ENCODE data around the gene ALG2.

Gene ALG2

GRCh38 chr9:99264070-99264680 is 42.4 kb upstream of the ALG2 start:
- no peak for TF ChIP-seq CTCF (conservative IDR thresholded peaks at IDR 0.05; ENCODE audit: low read depth)
- no peak overlapping the region for H3K27ac ChIP-seq
- ChIA-PET CTCF (interaction anchor here (0.6 kb wide), 1 partner anchor 78 kb away, joined by 3 read pairs; no protein-coding TSS in a partner anchor), POLR2A (ENCODE audit: low non-redundant PET) (no interaction called here)
- no peak for DNase-seq (ENCODE audit: low spot score)

GRCh38 chr9:99262949-99263418 is 41.2 kb upstream of the ALG2 start:
- DNase-seq (ENCODE audit: low spot score), result no peak
- ChIA-PET CTCF (no interaction called here), POLR2A (ENCODE audit: low non-redundant PET) (no interaction called here)
- no peak overlapping the region for H3K27ac ChIP-seq
- TF ChIP-seq CTCF (conservative IDR thresholded peaks at IDR 0.05; ENCODE audit: low read depth), result no peak

- TF ChIP-seq CTCF (conservative IDR thresholded peaks at IDR 0.05; ENCODE audit: low read depth), result no peak
- ChIA-PET CTCF (interaction anchor here (0.5 kb wide), 1 partner anchor 549 kb away, joined by 3 read pairs; no protein-coding TSS in a partner anchor), POLR2A (ENCODE audit: low non-redundant PET) (no interaction called here)
- DNase-seq (ENCODE audit: low spot score), result no peak
- no peak overlapping the region for H3K27ac ChIP-seq
Observed at GRCh38 chr9:99261923-99262322, 40.2 kb upstream of the ALG2 start.

GRCh38 chr9:99259231-99259918 is 37.6 kb upstream of the ALG2 start:
- H3K27ac ChIP-seq, result no peak overlapping the region
- DNase-seq (ENCODE audit: low spot score), result no peak
- ChIA-PET CTCF (interaction anchor here (0.6 to 1.0 kb wide), 3 partner anchors 159 to 507 kb away, joined by 3 to 8 read pairs (median 5); no protein-coding TSS in a partner anchor), POLR2A (ENCODE audit: low non-redundant PET) (no interaction called here)
- no peak for TF ChIP-seq CTCF (conservative IDR thresholded peaks at IDR 0.05; ENCODE audit: low read depth)

- TF ChIP-seq CTCF (conservative IDR thresholded peaks at IDR 0.05; ENCODE audit: low read depth), result no peak
- DNase-seq (ENCODE audit: low spot score), result no peak
- CTCF ChIA-PET, result interaction anchor here (0.6 kb wide), 1 partner anchor 1338 kb away, joined by 4 read pairs; no protein-coding TSS in a partner anchor
- POLR2A ChIA-PET (ENCODE audit: low non-redundant PET), result no interaction called here
- no peak overlapping the region for H3K27ac ChIP-seq
Observed at GRCh38 chr9:99257723-99258389, 36.1 kb upstream of the ALG2 start.

- TF ChIP-seq CTCF (conservative IDR thresholded peaks at IDR 0.05; ENCODE audit: low read depth), result no peak
- no peak for DNase-seq (ENCODE audit: low spot score)
- ChIA-PET POLR2A (ENCODE audit: low non-redundant PET) (no interaction called here), CTCF (interaction anchor here (0.5 kb wide), 1 partner anchor 548 kb away, joined by 3 read pairs; no protein-coding TSS in a partner anchor)
- no peak overlapping the region for H3K27ac ChIP-seq
Observed at GRCh38 chr9:99255651-99256050, 33.9 kb upstream of the ALG2 start.
